GM20000 (cell line): ENCODE results near the gene NDUFB11.

ENCODE experiments used
- DNase-seq: peaks from one replicate; pipeline ENCODE4 v3.0.0; 2012; ENCODE audit warnings: low spot score
- CTCF ChIP-seq: IDR thresholded peaks from 2 replicates; pipeline ENCODE4 v1.5.1; 2012; ENCODE audit warnings: mild to moderate bottlenecking, control low read depth; ENCODE audit errors: extremely low read depth, missing control alignments

The NDUFB11 gene

GRCh38 chrX:47144626-47145394 lies at the start of gene NDUFB11, which contains the start of gene RBM10:
NDUFB11 (minus strand) TSS chrX:47144702; CDS start chrX:47144679, 23 bp downstream.
RBM10 (plus strand) TSS chrX:47145221; CDS start chrX:47147482, 2,261 bp downstream.
- DNase-seq = peak; percentile 86
- no peak for TF ChIP-seq CTCF

- peak; percentile 26 for TF ChIP-seq CTCF
- peak; percentile 80 for DNase-seq
Observed at GRCh38 chrX:47193475-47194193, 49.1 kb upstream of the NDUFB11 start, which contains the start of gene UBA1. UBA1 (plus strand) TSS chrX:47193829; CDS start chrX:47198803, 4,974 bp downstream.

- DNase-seq = no peak
- no peak for TF ChIP-seq CTCF
Observed at GRCh38 chrX:47191806-47192401, 47.4 kb upstream of the NDUFB11 start.

- no peak for TF ChIP-seq CTCF
- DNase-seq = peak; percentile 43
Observed at GRCh38 chrX:47191331-47191730, 46.8 kb upstream of the NDUFB11 start.

- no peak for TF ChIP-seq CTCF
- DNase-seq = peak; percentile 89
Observed at GRCh38 chrX:47190445-47191269, 46.2 kb upstream of the NDUFB11 start.

GRCh38 chrX:47189906-47190305 lies 45.4 kb upstream of the NDUFB11 start:
- no peak for TF ChIP-seq CTCF
- DNase-seq = no peak
